Left lung (tissue), 10 donors: ENCODE measurements around the gene EIF3A. TPM values are rescaled to one million over a fixed set of nuclear protein-coding genes. Genes with fewer than 3 reads are reported as not detected.

Source experiments
- ATAC-seq: fragments of 200-7000 bp; cut with Tn5 transposase; one replicate; pipeline ENCODE4 v1.9.1; 2020; ENCODE audit warnings: moderate library complexity
- DNase-seq, 4 donors: peaks; one replicate each; pipeline ENCODE4 v3.0.0-alpha.2; 2013 to 2020
- H3K27ac ChIP-seq, 2 donors: fragments of 200-600 bp; sonication (generic) in 1 of 2; one replicate each; pipeline versions ENCODE4 v1.5.0 to v1.8.0; 2020 to 2021
- H3K27me3 ChIP-seq, 2 donors: fragments of 200-600 bp; sonication (generic) in 1 of 2; one replicate each; pipeline versions ENCODE4 v1.5.0 to v1.8.0; 2020 to 2021
- H3K36me3 ChIP-seq, 2 donors: fragments of 200-600 bp; sonication (generic) in 1 of 2; one replicate each; pipeline versions ENCODE4 v1.5.0 to v1.8.0; 2020 to 2021
- H3K4me1 ChIP-seq, 2 donors: fragments of 200-600 bp; one replicate each; pipeline ENCODE4 v1.8.0; 2021
- H3K4me3 ChIP-seq, 2 donors: fragments of 200-600 bp; sonication (generic) in 1 of 2; one replicate each; pipeline versions ENCODE4 v1.5.0 to v1.8.0; 2020 to 2021; ENCODE audit warnings: mild to moderate bottlenecking in 1 of 2
- H3K9me3 ChIP-seq, 2 donors: fragments of 200-600 bp; sonication (generic) in 1 of 2; one replicate each; pipeline versions ENCODE4 v1.5.0 to v1.8.0; 2020 to 2021
- intact Hi-C, 2 donors: fragments of 100-400 bp; cut with DNase I; formaldehyde crosslinking; loops; one replicate each; pipeline versions ENCODE4 v1.11.2 to v1.14.2; 2022
- polyA plus RNA-seq, 6 donors: library from polyadenylated mRNA; unstranded; fragments of 120-200 nt; gene quantifications; one replicate each; pipeline ENCODE4 v1.2.1, GENCODE V29; 2013; ENCODE audit not compliant: insufficient read length in 6 of 6
- total RNA-seq, 2 donors: library from RNA; stranded (reverse); fragmentation: NEBNext Ultra II Directional; extraction: Animal tissue kit (Norgen Biotek cat#: 25700); gene quantifications; one replicate each; pipeline ENCODE4 v1.2.1, GENCODE V29; 2021
- TF ChIP-seq, protein P1 (sequence below), 2 donors: fragments of 200-600 bp; sonication (generic) in 1 of 2; IDR thresholded peaks; one replicate each; pipeline versions ENCODE4 v1.5.0 to v1.8.0; 2021; ENCODE audit warnings: antibody characterized with exemption in 2 of 2
- donor health status: DM: no; HTN: yes; CAD: no.
- donor health status: DM: no; HTN: no; CAD: no.

The EIF3A gene
- total and polyA plus RNA-seq, 8 donors: 89.1 to 172 (median 154) TPM

DNA sequence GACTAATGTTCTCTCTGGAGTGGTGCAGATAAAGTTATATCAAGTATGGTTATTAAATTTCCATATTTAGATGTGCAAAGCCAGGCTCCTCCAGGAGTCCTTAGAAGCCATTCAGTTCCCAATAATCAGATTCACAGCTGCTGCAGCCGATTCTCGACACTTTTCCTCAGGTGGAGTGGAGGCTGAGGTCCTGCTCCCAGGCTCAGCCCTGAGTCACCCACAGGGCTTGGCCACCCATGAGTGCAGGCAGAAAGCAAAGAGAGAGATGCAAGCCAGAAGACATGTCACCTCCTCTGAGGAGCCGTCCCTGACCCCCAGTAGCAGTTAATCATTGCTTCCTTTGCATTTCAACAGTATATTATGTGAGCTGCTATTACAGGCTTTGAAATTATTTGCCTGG is 87.4 kb downstream of the EIF3A start:
- H3K4me3 ChIP-seq: no peak overlapping the region
- H3K27me3 ChIP-seq: no peaks in the 10 kb centered on the region
- no peak overlapping the region for H3K27ac ChIP-seq
- no peaks in the 10 kb centered on the region for H3K4me1 ChIP-seq
- TF ChIP-seq, protein P1, sequence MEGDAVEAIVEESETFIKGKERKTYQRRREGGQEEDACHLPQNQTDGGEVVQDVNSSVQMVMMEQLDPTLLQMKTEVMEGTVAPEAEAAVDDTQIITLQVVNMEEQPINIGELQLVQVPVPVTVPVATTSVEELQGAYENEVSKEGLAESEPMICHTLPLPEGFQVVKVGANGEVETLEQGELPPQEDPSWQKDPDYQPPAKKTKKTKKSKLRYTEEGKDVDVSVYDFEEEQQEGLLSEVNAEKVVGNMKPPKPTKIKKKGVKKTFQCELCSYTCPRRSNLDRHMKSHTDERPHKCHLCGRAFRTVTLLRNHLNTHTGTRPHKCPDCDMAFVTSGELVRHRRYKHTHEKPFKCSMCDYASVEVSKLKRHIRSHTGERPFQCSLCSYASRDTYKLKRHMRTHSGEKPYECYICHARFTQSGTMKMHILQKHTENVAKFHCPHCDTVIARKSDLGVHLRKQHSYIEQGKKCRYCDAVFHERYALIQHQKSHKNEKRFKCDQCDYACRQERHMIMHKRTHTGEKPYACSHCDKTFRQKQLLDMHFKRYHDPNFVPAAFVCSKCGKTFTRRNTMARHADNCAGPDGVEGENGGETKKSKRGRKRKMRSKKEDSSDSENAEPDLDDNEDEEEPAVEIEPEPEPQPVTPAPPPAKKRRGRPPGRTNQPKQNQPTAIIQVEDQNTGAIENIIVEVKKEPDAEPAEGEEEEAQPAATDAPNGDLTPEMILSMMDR (IDR thresholded peaks at IDR 0.05): no peak
- intact Hi-C loops: no loop called here
- DNase-seq (no peak), ATAC-seq (no peak)
- H3K9me3 ChIP-seq: peaks cover 0 to 1% of the 10 kb centered on the region in 2 donors
- H3K36me3 ChIP-seq: no peaks in the 10 kb centered on the region

DNA sequence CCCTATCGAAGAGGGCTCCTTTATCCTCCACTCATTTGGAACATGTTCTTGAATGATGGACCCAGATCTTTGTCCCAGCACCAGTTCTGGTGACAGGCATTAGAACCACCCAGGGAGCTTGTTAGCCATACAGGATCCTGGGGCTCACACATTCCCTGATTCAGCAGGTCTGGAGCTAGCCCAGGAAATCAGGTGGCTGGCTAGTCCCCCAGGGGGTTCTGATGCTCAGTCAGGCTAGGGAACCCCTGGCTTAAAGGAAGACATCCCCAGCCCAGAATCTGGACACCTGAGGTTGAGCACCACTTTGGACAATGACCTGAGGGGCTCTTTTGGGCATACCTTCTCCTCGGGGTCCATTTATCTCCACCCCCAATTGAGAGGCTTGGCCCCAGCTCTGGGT is 88.1 kb downstream of the EIF3A start:
- H3K9me3 ChIP-seq: peaks cover 0 to 1% of the 10 kb centered on the region in 2 donors
- intact Hi-C loops: no loop called here
- H3K36me3 ChIP-seq: no peaks in the 10 kb centered on the region
- TF ChIP-seq, protein P1 (IDR thresholded peaks at IDR 0.05): no peak
- no peak overlapping the region for H3K4me3 ChIP-seq
- H3K4me1 ChIP-seq: no peaks in the 10 kb centered on the region
- H3K27me3 ChIP-seq: no peaks in the 10 kb centered on the region
- H3K27ac ChIP-seq: no peak overlapping the region
- ATAC-seq (no peak), DNase-seq (no peak)

DNA sequence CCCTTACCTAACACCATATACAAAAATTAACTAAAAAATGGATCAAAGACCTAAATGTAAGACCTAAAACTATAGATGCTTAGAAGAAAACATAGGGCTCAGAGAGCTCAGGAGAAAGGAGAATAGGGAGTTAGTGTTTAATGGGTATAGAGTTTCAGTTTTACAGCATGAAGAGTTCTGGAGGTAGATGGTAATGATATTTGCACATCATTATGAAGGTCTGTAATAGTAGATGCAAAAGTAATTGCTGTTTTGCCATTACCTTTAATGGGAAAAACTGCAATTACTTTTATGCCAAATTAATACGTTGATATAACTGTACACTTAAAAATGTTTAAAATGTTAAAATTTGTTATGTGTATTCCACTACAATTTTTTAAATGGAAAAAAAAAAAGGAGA is 90.3 kb downstream of the EIF3A start:
- H3K27ac ChIP-seq: no peak overlapping the region
- no peaks in the 10 kb centered on the region for H3K4me1 ChIP-seq
- peaks cover 0 to 13% of the 10 kb centered on the region in 2 donors for H3K9me3 ChIP-seq
- ATAC-seq (no peak), DNase-seq (no peak)
- no peaks in the 10 kb centered on the region for H3K36me3 ChIP-seq
- H3K4me3 ChIP-seq: no peak overlapping the region
- TF ChIP-seq, protein P1 (IDR thresholded peaks at IDR 0.05): no peak
- intact Hi-C loops: no loop called here
- no peaks in the 10 kb centered on the region for H3K27me3 ChIP-seq

DNA sequence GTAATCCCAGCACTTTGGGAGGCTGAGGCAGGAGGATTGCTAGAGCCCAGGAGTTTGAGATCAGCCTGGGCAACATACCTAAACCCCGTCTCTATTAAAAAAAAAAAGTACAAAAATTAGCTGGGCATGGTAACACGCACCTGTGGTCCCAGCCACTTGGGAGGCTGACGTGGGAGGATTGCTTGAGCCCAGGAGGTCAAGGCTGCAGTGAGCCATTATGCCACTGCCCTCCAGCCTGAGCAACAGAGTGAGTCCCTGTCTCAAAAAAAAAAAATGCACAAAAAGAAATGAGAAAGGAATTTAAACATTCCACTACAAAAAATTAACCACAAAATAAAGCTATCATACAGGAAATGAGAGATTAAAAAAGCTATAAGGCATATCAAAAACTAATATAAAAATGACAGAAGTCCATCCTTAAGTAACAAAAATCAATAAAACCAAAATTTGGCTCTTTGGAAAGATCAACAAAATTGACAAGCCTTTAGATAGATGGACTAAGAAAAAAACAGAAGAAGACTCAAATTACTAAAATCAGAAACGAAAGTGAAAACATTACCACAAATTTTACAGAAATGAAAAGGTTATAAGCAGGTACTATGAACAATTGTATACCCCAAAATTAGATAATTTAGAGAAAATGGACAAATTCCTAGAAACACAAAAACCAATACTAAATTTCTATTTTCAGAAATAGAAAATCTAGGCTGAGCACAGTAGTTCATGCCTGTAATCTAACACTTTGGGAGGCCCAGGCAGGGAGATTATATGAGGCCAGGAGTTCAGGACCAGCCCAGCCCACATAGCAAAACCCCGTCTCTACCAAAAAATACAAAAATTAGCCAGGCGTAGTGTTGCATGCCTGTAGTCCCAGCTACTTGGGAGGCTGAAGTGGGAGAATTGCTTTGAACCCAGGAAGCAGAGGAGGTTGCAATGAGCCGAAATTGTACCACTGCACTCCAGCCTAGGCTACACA is 93.5 kb downstream of the EIF3A start:
- Histone ChIP-seq H3K9me3 (peaks cover 0 to 23% of the 10 kb centered on the region in 2 donors), H3K27ac (no peak overlapping the region), H3K27me3 (no peaks in the 10 kb centered on the region), H3K4me3 (no peak overlapping the region), H3K36me3 (no peaks in the 10 kb centered on the region), H3K4me1 (no peaks in the 10 kb centered on the region)
- ATAC-seq (no peak), DNase-seq (no peak)
- intact Hi-C loops: no loop called here
- TF ChIP-seq, protein P1 (IDR thresholded peaks at IDR 0.05): no peak

DNA sequence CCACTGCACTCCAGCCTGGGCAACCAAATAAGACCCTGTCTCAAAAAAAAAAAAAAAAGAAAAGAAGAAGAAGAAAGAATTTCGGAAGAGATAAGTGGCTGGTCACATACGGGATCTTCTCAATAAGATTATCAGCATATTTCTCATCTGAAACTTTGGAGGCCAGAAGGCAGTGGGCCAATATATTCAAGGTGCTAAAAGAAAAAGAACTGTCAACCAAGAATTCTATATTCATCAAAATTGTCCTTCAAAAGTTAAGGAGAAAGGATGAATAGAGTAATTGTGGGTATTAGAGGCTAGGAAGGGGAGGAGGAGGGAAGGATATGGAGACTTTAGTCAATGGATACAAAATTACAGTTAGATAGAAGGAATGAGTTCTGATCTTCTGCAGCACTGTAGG is 95.0 kb downstream of the EIF3A start:
- no peaks in the 10 kb centered on the region for H3K27me3 ChIP-seq
- H3K9me3 ChIP-seq: peaks cover 0 to 23% of the 10 kb centered on the region in 2 donors
- H3K4me1 ChIP-seq: no peaks in the 10 kb centered on the region
- TF ChIP-seq, protein P1 (IDR thresholded peaks at IDR 0.05): no peak
- no peak overlapping the region for H3K27ac ChIP-seq
- no peak overlapping the region for H3K4me3 ChIP-seq
- no peak for ATAC-seq
- no peaks in the 10 kb centered on the region for H3K36me3 ChIP-seq
- intact Hi-C loops: no loop called here
- DNase-seq: no peak
